GM19395 (cell line): ENCODE results near the gene TPH2.

ENCODE experiments used
- ATAC-seq: cut with Tn5 transposase; IDR thresholded peaks from one replicate; pipeline ENCODE4 v1.9.1; 2021; ENCODE audit warnings: mild to moderate bottlenecking, moderate library complexity; ENCODE audit not compliant: unreplicated experiment

TPH2 gene

DNA sequence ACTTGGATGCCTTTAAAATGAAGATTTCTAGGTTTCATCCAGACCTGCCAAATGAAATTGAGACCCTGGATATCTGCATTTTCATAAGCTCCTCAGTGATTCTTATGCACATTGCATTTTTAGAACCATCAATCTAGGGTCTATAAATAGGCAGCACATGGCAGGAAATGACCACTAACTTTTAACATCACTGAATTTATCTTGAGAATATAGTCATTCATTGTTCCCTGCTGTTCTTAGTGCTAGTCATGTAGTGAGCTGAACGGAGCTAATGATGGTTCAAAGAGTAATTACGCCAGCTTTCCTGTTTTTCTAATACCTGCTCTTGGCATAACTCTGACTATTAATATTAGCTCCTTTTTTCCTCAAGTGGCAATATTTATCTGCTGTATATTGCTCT, 91.6 kb downstream of the TPH2 start:
- ATAC-seq: no peak

DNA sequence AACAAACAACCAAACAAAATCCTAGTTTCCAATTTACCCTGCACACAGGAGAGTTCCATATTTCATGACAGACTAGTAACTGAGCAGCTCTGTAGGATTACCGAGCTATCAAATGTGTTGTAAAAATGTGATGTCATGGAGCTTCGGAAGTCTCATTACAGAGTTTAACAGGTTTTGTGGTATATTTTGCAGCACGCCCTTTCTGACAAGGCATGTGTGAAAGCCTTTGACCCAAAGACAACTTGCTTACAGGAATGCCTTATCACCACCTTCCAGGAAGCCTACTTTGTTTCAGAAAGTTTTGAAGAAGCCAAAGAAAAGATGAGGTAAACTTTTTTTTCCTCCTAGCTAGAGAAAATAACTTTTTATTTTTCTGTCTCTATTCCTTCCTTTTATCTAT, 92.4 kb downstream of the TPH2 start:
- ATAC-seq: no peak

GRCh38 chr12:72033991-72034390, 95.3 kb downstream of the TPH2 start:
- ATAC-seq: no peak

GRCh38 chr12:72035625-72036024, 97.0 kb downstream of the TPH2 start:
- ATAC-seq: no peak

- ATAC-seq: no peak
Measured at GRCh38 chr12:72036393-72036792, 97.7 kb downstream of the TPH2 start.

DNA sequence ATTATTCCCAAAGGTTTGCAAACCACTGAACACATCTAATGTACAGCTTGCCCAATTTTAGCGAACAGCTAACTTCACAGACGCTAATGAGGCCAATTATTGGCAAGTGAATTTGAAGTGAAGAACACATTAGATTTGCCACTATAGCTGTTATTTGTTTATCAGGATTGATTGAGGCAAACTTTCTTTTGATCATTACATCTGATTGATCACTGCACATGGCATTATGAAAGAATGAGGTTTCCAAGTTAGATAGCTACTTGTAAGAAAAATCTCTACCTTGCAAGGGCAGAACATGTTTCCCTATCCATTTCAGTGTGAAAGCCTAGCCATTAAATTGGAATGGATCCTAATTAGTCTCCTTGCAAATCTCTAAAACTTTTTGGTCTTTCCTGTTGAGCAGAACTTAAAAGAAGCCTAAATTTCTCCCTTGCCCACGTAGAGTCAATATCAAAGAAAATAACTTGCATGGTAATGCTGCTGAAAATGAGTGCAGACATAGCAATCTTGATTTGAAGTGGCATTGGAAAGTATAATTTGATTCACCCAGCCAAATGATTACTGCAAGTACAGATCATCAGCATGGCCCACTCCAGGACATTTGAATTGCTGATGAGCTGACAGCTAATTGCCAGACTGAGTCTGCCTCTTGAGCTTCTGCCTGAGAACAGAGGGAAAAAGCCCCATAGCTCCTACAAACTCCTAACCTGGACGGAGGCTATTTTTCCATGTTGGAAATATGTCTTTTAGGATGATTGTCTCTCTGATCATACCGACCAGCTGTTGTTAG, 98.6 kb downstream of the TPH2 start:
- ATAC-seq: no peak

- no peak for ATAC-seq
Measured at GRCh38 chr12:72041811-72042210, 103.2 kb downstream of the TPH2 start.

DNA sequence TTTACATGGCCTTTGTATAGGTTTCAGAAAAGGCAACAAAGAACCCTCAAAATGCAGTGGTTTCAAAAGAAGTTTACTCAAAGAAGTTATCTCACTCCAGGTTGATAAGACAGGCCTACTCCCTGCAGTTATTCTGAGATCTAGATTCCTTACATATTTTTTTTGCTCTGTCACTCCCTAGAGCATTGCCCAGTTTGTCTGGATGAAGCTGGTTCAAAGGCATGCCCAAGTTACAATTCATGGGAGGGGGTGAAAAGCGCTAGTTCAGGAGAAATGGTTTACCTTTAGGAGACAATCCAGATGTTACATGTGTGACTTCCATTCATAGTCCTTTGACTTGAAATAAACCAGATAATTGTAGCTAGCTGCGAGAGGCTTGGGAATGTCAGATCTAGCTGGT, 115.0 kb downstream of the TPH2 start:
- no peak for ATAC-seq

DNA sequence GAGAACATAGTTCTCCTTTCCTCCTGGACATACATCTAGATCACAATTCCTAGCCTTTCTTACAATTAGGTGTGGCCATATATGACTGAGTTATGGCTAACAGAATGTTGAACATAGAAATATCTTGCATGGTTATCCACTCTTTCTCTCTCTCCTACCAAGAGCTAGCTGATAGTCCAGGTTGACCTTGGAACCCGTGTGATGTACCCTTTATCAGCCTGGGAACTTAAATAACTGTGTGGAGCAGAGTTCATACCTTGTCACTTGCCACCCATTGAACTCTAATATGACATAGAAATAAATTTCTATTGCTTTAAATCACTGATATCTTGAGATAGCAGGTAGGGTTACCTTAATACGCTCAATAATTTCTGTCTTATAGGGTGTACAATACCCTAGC, 115.9 kb downstream of the TPH2 start:
- no peak for ATAC-seq

DNA sequence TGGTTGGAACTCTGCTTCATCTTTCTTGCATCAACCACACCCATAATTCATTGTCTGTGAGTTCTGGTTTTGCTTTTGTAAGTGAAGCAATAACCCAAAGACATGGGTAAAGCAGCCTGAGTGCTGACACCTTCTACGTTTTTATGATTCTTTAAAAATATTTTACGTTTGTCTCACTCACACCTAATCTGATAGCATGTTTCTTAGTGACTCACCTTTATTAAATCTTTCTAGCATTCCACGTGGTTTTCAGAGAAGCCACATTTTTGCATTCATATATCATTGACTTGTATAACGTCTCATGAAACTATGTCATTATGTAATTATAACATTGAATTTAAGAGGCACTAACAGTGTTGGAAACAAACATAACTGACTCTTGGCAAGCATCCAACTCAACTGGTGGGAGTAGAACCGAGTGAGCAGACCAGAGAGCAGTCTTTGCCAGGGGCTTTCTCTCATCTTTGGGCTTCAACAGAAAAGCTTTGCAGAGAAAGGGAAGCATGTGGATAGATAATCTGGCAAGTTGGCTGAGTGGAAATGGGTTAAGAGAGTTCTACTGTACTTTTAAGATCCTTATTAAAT, 118.8 kb downstream of the TPH2 start:
- ATAC-seq: no peak

- no peak for ATAC-seq
Measured at GRCh38 chr12:72063073-72063472, 124.4 kb downstream of the TPH2 start.

- no peak for ATAC-seq
Measured at GRCh38 chr12:72071030-72071429, 132.4 kb downstream of the TPH2 start.

GRCh38 chr12:72072592-72073212, 134.1 kb downstream of the TPH2 start:
- no peak for ATAC-seq

DNA sequence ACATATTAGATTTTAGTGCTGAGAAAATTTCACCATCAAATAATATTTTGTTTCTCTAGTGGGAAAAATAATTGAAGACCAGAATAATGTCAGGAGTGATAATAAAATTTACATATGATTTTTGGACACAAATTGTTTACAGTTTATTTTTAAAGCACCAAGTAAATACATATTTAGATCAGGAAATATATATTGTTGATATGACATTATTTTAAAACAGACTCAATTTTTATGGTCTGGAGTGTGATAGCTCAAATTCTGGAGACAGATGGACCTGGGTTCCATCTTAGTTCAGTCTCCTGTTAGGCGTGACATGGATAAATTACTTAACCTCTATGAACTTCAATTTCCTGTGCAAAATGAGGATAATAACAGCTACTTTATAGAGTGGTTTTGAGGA, 135.4 kb downstream of the TPH2 start:
- no peak for ATAC-seq

- no peak for ATAC-seq
Measured at GRCh38 chr12:72074956-72075355, 136.3 kb downstream of the TPH2 start.

- ATAC-seq: no peak
Measured at GRCh38 chr12:72075401-72075800, 136.8 kb downstream of the TPH2 start.

DNA sequence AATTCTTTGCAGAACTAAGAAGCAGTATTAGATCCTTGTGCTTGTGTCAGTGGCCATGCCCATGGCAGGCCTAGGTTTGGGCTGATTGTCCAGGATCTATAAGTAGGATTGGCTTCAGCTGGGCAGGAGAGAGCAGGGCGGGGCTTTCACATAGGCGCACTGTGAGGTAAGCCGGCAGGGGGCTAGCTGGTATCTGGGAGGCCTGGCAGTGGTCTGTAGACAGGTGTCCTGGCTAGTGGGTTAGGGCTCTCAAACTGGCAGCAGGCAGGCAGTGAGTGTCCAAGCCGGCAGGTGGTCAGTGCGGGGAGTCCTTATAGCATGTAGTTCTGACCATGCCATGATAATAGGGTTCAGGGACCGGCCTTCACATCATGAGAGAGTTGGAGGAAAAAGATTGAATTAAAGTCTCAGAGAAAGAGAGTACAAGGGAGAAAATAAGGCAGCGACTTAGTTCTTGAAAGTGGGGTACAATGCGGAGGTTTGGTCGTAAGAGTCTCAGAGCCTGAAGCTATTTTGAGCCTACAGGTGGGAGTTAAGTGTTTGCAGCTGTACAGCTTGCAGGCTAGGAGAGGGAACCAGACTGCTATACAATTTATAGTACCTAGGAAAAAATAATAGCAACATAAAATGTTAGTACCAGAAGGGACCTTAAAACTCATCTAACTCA, 137.4 kb downstream of the TPH2 start:
- ATAC-seq: no peak

- no peak for ATAC-seq
Measured at GRCh38 chr12:72076558-72076915, 137.9 kb downstream of the TPH2 start.

- no peak for ATAC-seq
Measured at GRCh38 chr12:72077111-72077820, 138.6 kb downstream of the TPH2 start.

DNA sequence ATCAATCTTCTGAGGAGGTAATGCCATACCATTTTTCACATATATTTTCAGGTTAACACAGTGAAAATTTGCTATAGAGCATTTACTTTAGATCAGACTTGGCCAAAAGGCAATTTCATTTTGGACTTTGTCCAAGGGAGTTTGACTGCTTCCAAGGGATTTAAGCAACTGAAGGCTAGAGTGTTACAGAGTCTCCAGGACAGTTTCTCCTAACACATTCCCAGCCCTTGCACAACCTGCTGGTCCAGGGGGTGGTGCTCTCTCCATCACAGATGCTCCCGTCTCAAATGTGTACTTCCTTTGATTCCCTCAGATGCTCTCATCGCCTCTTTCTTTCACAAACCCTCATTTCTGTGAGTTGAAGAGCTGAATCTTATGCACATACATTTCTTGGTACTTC, 143.1 kb downstream of the TPH2 start:
- ATAC-seq: no peak
